HuH-7.5 (cell line): ENCODE data around the gene SLC7A14.

Source experiments
- DNase-seq: peaks from one replicate; pipeline ENCODE4 v3.0.0; 2011; ENCODE audit warnings: low spot score

SLC7A14 gene

GRCh38 chr3:170534227-170534626, 51.6 kb downstream of the SLC7A14 start:
- DNase-seq: no peak

GRCh38 chr3:170532573-170532972, 53.3 kb downstream of the SLC7A14 start:
- DNase-seq: no peak

- DNase-seq: no peak
Observed at GRCh38 chr3:170531657-170532335, 54.1 kb downstream of the SLC7A14 start.

- DNase-seq: no peak
Observed at GRCh38 chr3:170531054-170531453, 54.8 kb downstream of the SLC7A14 start.

- no peak for DNase-seq
Observed at GRCh38 chr3:170529912-170530311, 56.0 kb downstream of the SLC7A14 start.

GRCh38 chr3:170529346-170529745, 56.5 kb downstream of the SLC7A14 start:
- no peak for DNase-seq

- no peak for DNase-seq
Observed at GRCh38 chr3:170528726-170529125, 57.1 kb downstream of the SLC7A14 start.

- no peak for DNase-seq
Observed at GRCh38 chr3:170524073-170524472, 61.8 kb downstream of the SLC7A14 start.

GRCh38 chr3:170523248-170523647, 62.6 kb downstream of the SLC7A14 start:
- no peak for DNase-seq

- no peak for DNase-seq
Observed at GRCh38 chr3:170522201-170522600, 63.7 kb downstream of the SLC7A14 start.

- no peak for DNase-seq
Observed at GRCh38 chr3:170520996-170521395, 64.9 kb downstream of the SLC7A14 start.

- no peak for DNase-seq
Observed at GRCh38 chr3:170517242-170517945, 68.5 kb downstream of the SLC7A14 start.

GRCh38 chr3:170513642-170514041, 72.2 kb downstream of the SLC7A14 start:
- DNase-seq: no peak

GRCh38 chr3:170511371-170511770, 74.5 kb downstream of the SLC7A14 start:
- DNase-seq: no peak

GRCh38 chr3:170508839-170509238, 77.0 kb downstream of the SLC7A14 start:
- DNase-seq: no peak

- no peak for DNase-seq
Observed at GRCh38 chr3:170508291-170508690, 77.6 kb downstream of the SLC7A14 start.

- no peak for DNase-seq
Observed at GRCh38 chr3:170507063-170507462, 78.8 kb downstream of the SLC7A14 start.

GRCh38 chr3:170506556-170506955, 79.3 kb downstream of the SLC7A14 start:
- no peak for DNase-seq

- no peak for DNase-seq
Observed at GRCh38 chr3:170502297-170502696, 83.6 kb downstream of the SLC7A14 start.

- no peak for DNase-seq
Observed at GRCh38 chr3:170500995-170501394, 84.9 kb downstream of the SLC7A14 start.

GRCh38 chr3:170500462-170500861, 85.4 kb downstream of the SLC7A14 start:
- DNase-seq: no peak

GRCh38 chr3:170499562-170500156, 86.2 kb downstream of the SLC7A14 start:
- DNase-seq: peak; percentile 71
